SK-N-MC (cell line): Measurements from ENCODE around the gene HACL1.

Experiments
- EZH2 ChIP-seq: fragments of 200-600 bp; sonication (generic); IDR thresholded peaks from one replicate; pipeline ENCODE4 v1.6.1; 2017; ENCODE audit warnings: antibody characterized with exemption
- POLR2AphosphoS5 ChIP-seq: IDR thresholded peaks from 2 replicates; pipeline ENCODE4 v1.6.1; 2012; ENCODE audit warnings: mild to moderate bottlenecking, low read depth, low read length, borderline replicate concordance

DNA sequence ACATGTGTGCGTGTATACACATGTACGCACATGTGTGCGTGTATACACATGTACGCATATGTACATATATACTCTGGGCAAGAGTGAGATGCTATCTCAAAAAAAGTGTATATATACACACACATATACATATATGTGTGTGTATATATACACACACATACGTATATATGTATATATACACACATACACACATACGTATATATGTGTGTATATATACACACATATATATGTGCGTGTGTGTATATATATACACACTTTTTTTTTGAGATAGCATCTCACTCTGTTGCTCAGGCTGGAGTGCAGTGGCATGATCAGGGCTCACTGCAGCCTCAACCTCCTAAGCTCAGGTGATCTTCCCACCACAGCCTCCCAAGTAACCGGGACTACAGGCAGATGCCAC is 8.4 kb downstream of the HACL1 start:
- TF ChIP-seq EZH2: no peak
- TF ChIP-seq POLR2AphosphoS5: no peak
